ENCODE results near the gene FSCB.

DNA sequence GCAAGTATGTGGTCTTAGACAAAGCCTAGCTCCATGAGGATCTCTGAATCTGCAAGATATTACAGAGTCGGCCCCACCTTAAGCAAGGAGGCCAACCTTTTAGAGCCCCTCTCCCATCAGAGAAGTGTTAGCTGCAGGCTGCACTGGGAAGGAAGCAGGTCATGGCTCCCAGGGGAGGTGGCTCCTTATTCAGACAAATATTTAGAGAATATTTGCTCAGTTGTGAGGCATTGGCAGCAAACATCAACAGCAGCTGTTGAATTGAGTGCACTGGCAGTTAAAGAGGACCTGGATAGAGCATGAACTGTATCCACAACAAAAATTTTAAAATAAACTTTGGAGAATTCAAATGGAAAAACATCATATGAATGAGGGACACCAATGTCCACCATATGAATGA is 44.7 kb downstream of the FSCB start:
- TF ChIP-seq POLR2A (IDR thresholded peaks at IDR 0.05; ENCODE audit: low read depth, low read length), result no peak
- TF ChIP-seq CTCF (conservative IDR thresholded peaks at IDR 0.05; ENCODE audit: low read depth, low read length), result no peak
- TF ChIP-seq CEBPB (IDR thresholded peaks at IDR 0.05; ENCODE audit: low read depth, low read length), result no peak
- TF ChIP-seq SMC3 (IDR thresholded peaks at IDR 0.05; ENCODE audit: low read depth, low read length), result no peak
- no peak for TF ChIP-seq MXI1 (IDR thresholded peaks at IDR 0.05; ENCODE audit: borderline replicate concordance, low read depth, low read length)
- no peak for TF ChIP-seq MAFK (IDR thresholded peaks at IDR 0.05; ENCODE audit: low read depth, low read length)
- no peak for TF ChIP-seq RAD21 (IDR thresholded peaks at IDR 0.05; ENCODE audit: low read length)
- TF ChIP-seq MAZ (IDR thresholded peaks at IDR 0.05; ENCODE audit: borderline replicate concordance, low read depth, low read length), result no peak

Data from IMR-90 (cell line).